Stimulated activated CD8-positive, alpha-beta memory T cell treated with anti-CD3 and anti-CD28 coated beads, Interleukin-12 subunit alpha, Interleukin-12 subunit beta, amount 100 ng/mL, for 24 hours (primary cell): ENCODE results near the gene HHLA2.

Source experiments
- DNase-seq: peaks from one replicate; pipeline ENCODE4 v3.0.0-alpha.2; 2020; ENCODE audit errors: extremely low read depth

Gene HHLA2

DNA sequence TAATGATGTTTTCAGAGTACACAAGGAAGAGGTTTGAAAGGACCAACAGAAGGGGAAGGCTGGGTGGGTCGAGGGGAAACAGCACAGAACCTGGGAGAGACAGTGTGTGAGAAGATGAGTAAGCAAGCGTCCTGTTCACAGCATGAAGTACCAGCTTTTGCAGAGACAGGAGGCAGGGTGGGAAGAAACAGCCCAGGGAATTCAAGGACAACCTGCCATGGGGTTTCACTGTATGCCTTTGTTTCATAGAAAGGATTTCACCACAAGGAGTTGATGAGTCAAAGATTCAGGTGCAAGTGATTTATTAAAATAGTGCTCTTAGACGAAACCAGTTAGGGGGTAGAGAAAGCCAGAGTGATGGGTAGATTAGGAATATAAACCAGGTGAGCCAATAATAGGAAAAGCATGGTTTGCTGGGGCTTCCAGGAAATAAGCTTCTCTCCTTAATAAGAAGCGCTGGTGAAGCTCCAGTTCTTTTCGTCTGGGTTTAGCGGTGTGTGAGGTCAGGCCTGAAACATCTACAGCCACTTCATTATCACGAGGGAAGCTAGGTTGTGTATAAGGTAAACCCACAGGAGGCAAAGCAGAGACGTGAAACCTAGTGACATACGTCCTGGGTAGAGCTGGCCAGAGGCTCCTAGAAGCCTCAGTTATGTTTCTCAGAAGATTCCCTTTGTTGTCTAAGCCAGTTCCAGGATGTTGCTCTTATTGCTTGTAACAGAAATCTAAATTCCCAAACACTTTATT lies 3.9 kb downstream of the HHLA2 start:
- DNase-seq = no peak

GRCh38 chr3:108301695-108302404 lies 5.5 kb downstream of the HHLA2 start:
- DNase-seq = no peak

GRCh38 chr3:108302570-108302969 lies 6.2 kb downstream of the HHLA2 start:
- no peak for DNase-seq

GRCh38 chr3:108305484-108306172 lies 9.3 kb downstream of the HHLA2 start:
- DNase-seq = no peak

- DNase-seq = no peak
Measured at GRCh38 chr3:108311797-108312196, 15.4 kb downstream of the HHLA2 start.

GRCh38 chr3:108312656-108313055 lies 16.3 kb downstream of the HHLA2 start:
- DNase-seq = no peak

GRCh38 chr3:108315767-108316301 lies 19.5 kb downstream of the HHLA2 start:
- DNase-seq = no peak

- DNase-seq = no peak
Measured at GRCh38 chr3:108319428-108320082, 23.2 kb downstream of the HHLA2 start.

GRCh38 chr3:108320746-108321350 lies 24.5 kb downstream of the HHLA2 start:
- no peak for DNase-seq

GRCh38 chr3:108322352-108322751 lies 26.0 kb downstream of the HHLA2 start:
- no peak for DNase-seq

GRCh38 chr3:108324177-108324576 lies 27.8 kb downstream of the HHLA2 start:
- no peak for DNase-seq

DNA sequence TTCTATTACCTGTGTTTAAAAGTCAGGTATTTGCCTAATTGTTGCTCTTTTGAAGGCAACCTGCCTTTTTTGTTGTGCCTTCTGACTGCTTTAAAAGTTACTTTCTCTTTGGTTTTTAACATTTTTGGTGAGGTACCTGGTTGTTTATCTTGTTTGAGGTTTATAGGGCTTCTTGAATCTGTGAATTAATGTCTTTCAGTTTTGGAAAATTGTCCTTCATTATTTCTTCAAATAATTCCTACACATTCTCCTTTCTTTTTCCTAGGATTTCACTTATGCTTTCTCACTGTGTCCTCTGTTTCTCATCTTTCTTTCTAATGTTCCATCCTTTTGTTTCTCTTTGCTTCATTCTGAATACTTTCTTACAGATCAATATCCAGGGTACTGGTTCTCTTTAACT lies 30.8 kb downstream of the HHLA2 start:
- no peak for DNase-seq

- no peak for DNase-seq
Measured at GRCh38 chr3:108328821-108329486, 32.6 kb downstream of the HHLA2 start.

DNA sequence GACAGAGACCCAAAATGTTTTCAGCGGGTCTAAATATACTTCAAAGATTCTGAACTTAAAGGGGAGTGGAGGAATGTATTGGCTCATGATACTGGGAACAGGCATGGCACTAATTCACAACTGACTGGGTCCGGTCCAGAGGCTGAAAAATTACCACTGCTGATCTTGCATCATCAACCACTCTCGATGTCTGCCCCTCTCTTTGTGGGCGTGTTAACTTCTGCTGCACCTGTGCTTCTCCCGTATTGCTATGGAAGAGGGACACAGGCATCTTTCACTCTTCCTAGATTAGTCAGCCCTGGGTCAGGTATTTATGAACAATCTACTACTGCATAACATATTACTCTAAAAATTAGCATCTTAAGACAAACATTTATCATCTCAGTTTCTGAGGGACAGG lies 33.2 kb downstream of the HHLA2 start:
- DNase-seq = no peak

DNA sequence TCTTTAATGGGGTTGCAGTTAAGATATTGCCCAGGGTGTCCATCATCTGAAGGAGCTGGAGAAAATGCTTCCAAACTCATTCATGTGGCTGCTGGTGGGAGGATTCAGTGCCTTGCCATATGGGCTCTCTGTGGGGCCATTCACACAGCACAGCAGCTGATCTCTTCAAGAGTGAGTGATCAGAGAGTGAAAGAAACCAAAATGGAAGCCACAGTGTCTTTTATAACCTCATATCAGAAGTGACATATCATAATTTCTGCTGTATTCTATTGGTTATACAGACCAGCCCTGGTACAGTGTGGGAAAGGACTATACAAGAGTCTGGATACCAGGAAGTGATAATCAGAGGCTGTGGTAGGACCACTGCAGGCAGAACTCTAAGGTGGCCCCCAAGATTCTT lies 33.6 kb downstream of the HHLA2 start:
- no peak for DNase-seq

DNA sequence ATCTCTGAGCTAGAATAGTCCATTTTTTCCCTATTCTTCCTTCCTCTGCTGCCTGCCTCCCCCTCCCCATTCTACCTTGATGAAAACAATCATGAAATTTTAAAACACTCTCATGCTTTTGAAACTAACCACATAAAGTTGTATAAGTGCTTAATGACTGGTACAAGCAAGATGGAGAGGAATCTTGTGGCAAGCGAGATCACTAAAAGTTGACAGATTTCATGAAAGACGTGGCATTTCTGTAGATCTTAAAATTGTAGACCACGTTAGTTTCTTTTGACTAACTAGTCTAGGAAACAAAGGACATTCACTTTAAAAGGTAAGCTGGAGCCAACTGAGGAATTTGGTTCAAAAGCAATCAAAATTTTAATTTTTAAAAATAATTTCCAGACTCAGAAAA lies 35.4 kb downstream of the HHLA2 start:
- no peak for DNase-seq

GRCh38 chr3:108333961-108334360 lies 37.6 kb downstream of the HHLA2 start:
- no peak for DNase-seq

- DNase-seq = no peak
Measured at GRCh38 chr3:108334701-108335100, 38.4 kb downstream of the HHLA2 start.

DNA sequence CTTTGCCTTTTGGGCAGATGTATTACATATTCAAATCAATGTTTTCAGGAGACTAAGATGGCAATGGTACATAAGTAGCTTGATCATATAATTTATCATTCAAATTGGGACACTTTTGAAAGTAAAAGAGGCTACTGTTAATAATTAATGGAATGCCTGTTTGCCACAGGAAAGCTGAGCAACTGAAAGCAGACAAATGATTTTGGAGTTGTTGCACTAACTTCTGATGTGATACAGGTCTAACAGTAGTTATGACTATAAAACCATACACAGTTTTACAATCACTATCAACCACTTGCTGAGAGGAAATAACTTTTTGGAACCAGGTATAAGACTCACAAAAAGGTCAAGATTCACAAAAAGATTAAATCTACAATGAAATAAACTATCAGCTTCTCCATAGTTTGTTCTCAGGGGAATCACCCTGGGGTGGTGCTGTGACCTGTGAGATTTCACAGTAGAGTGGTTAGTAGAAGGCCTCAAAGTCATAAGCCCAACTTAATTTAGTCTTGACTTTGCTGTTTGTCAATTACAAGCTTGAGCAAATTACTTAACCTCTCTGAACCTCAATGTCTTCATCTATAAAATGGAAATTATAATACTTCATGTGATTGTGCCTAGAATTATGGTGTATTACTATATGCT lies 42.7 kb downstream of the HHLA2 start:
- no peak for DNase-seq

GRCh38 chr3:108341911-108342310 lies 45.6 kb downstream of the HHLA2 start:
- no peak for DNase-seq
